Measurements from ENCODE around the gene DGKG. TPM values are rescaled to one million over a fixed set of nuclear protein-coding genes. Genes with fewer than 3 reads are reported as not detected.

DGKG gene
- total RNA-seq, 1 donor from 2014 or later, result 30.8 TPM

DNA sequence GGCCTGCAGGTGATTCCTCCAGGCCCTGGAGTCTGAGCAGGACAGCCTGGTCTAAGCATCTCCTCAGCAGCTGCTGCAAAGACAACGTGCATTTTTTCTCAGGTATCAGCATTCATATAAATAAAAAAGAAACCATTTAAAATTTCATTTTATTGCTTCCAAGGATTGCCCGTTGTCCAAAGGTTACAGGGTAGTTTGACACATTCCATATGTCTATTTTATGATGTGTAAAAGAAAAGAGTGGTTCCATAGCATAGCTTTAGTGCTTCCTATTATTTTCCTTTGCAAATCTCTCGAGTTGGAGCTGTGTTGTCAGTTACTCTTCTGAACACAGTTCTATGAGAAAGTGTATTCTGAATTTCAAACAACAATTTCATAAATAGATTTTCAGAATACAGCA, 7.2 kb upstream of the DGKG start:
- no peak for ATAC-seq (ENCODE audit: poor library complexity)
- no peak for DNase-seq
- intact Hi-C loops (cut with DNase I), result no loop called here

DNA sequence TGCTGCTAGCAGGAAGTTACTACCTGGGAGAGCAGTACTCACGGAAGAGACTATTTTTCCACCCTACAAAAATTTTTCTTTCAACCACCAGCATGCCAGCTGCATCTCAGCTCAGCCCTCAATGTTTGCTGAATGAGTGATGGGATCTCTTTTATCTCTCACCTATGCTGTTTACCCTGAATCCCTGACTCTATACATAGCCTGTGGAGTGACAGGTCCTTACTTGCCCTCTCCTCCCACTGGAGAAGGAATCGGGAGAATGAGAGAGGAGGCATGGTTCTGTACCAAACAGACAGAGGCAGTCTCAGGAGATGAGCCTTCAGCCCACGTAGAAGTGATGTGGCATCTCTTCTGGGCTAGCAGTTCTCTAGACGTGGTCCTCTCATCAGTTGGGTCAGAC, 6.7 kb upstream of the DGKG start:
- ATAC-seq (ENCODE audit: poor library complexity) (no peak), DNase-seq (no peak)
- intact Hi-C loops (cut with DNase I), result no loop called here

DNA sequence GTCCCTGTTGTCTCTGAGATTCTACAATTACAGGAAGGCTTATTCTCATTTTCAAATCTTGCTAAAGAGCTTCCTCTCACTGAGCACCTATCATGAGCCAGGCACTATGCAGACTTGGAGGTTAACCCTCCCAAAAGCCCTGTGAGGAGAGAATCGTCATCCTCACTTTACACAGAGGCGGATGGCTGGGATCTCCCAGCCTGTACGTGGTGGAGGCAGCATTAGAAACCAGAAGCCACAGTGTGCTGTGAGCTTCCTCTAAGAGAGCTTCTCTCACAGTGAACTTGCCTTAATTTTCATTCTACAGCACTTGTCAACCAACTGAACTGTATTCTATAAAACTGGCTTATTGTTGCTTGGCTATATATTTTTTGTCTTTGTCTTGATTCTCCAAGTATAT, 6.1 kb upstream of the DGKG start:
- no peak for DNase-seq
- intact Hi-C loops (cut with DNase I), result no loop called here
- no peak for ATAC-seq (ENCODE audit: poor library complexity)

DNA sequence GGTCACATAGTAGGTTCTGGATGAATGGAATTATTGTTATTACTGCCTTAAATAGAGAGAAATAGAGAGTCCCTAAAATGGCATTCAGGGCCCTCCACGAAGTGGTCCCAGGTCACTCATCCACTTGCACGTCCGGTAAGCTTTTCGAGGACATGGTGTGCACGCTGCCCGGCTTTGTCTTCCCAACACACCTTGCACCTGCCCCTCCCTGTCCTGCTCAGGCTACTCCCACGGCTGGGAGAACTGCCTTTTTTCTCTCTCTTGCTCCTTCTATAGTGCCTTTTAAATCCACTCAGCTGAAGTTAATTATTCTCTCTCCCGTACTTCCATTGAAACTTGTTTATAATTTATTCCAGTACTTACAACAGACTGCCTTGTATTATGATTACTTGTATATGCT, 5.6 kb upstream of the DGKG start:
- intact Hi-C loops (cut with DNase I), result no loop called here
- ATAC-seq (ENCODE audit: poor library complexity), result no peak
- DNase-seq, result no peak

DNA sequence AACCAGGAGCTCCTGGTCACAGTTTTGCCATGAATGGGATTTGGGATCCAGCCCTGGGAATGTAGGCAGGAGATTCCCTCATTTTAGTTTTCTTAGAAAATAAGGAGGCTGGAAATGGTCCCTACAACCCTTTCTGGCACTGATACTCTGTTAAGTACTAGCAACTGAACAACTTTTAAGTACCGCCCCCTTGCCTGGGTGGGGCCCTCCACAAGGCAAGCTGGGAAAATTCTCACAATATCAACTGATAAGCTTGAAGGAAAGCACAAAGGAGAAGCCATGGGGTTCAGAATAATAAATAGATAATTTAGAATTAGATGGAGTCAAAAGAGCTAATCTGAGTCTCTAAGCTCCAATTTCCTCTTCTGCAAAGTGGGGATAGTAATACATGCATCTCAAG, 4.2 kb upstream of the DGKG start:
- ATAC-seq (ENCODE audit: poor library complexity), result no peak
- DNase-seq, result no peak
- intact Hi-C loops (cut with DNase I), result no loop called here

DNA sequence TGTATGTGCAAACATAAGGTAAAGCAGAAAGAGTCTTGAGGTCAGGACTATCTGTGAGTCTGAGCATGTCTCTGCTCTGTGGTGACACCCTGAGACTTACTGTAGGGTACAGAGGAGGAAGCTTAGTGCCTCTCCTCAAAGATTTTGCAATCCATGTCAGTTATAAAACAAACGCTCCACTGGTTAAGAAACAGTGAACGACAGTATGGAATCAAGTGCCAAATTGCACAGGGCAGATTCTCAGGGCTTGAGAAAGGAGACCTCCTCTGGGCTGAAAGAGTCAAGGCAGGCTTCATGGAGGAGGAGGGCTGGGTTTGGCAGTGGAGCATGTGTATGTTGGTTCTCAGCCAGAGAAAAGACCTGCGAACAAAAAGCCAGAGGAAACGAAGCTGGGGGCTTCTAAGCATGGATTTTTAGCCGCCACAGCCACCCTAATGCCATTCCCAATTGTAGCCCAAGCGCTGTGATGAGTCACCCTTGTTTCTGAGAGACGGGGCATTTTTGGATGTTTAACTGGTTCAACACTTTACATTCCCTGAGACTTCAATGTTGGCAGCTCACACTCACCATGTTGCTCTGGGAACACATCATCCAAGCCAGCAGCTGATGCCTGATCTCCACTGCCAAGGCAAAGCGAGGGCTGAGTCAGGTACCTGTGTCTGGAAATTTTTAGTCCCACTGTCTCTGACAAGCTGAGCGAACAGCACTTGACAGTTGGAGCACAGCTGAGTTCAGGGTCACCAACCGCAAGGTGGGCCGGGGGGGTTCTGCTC, 3.4 kb upstream of the DGKG start:
- DNase-seq, result peak; percentile 60
- intact Hi-C loops (cut with DNase I), result no loop called here
- ATAC-seq (ENCODE audit: poor library complexity), result peak; percentile 82

DNA sequence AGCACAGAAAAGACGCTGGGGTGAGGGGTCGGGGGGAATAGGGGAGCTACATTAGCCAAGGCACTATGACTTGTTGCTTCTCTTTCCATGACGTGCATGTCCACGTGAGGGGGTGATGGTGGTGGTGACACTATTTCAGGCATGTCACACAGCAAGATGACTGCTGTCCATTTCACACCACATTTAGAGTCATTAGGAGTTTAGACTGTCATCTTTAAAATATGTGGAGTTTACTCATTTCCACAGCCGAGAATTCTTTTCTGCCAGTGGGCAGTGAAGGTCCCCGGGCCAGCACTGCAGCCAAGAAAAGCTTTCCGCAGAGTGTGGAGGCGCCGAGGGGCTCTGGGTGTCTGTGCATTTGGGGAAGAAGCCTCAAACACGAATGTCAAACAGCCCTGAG, 954 bp upstream of the DGKG start:
- DNase-seq, result no peak
- intact Hi-C loops (cut with DNase I), result no loop called here
- ATAC-seq (ENCODE audit: poor library complexity), result no peak

DNA sequence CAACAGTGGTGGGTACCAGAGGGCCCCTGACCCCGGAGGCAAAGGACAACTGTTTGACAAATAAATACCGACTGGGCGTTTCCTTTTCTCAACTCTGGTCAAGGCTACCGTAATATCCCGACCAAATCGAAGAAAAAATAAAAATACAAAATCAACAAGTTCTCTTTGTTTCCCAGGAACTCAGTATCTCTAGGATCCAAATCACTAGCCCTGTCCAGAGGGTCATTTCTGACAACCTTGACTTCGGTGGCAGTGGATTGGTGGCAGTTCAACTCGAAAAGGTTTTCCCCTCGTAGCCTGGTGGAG, 456 bp upstream of the DGKG start:
- intact Hi-C loops (cut with DNase I), result no loop called here
- ATAC-seq (ENCODE audit: poor library complexity) (no peak), DNase-seq (no peak)

DNA sequence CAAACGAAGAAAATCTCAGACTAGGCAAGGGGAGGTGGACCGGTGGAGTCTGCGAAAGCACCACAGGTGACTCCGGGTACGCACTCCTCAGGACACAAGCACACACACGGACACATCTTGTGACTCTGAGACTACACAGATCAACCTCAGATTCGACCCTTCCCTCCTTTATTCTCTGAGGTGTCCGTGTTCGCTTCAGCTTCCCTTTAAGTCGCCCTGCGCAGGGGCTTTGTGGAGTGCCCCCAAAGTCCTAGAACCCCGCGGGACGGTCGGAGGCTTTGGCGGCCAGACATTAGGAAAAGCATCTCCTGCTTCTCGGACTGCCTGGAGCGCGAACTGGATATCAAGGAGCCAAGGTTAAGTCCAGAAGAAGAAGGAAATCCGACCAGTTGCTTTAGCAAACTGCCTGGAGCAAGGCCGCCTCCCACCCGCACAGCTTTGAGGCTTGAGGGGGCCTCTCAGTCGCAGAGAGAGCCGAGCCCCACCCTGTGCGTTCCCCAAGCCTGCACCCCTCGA, 730 bp downstream of the DGKG start:
- intact Hi-C loops (cut with DNase I), result no loop called here
- ATAC-seq (ENCODE audit: poor library complexity) (peak; percentile 1), DNase-seq (no peak)

DNA sequence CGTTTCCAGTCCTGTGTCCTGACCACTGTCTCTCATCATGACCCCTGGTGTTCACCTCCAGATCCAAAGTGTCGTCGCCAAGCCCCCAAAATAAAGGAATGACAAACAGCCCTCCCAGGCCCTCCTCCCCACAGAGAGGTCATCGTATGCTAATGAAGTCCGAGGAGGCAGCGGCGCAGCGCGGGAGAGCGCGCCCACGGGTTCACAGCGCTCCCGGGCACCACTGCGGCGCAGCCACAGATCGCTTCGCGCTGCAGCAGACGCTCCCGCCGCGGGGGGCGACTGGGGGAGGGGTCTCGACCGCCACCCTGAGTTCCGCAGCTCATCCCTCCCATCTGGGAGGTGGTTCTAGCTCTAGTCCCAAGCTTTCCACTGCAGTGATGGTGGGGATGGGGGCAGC, 1.3 kb downstream of the DGKG start:
- DNase-seq, result peak; percentile 69
- intact Hi-C loops (cut with DNase I), result no loop called here
- peak; percentile 66 for ATAC-seq (ENCODE audit: poor library complexity)

DNA sequence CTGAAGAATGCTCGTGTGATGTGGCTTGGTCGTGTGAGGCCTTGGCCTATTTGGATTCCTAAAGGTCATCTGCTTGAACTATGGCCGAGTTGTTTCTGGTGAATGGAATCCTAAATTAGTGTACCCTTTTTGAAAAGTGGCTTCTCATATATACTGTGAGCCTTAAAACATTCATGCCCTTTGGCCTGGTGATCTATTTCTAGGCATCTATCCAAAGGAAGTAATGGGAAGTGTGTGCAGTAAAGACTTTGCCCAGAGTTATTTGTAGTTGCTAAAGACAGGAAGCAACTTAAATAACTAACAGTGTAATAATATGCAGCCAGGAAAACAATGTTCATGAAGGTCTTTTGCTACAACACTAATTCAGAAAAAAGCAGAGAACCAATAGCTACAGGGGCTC, 3.0 kb downstream of the DGKG start:
- ATAC-seq (ENCODE audit: poor library complexity), result no peak
- intact Hi-C loops (cut with DNase I), result no loop called here
- DNase-seq, result no peak

DNA sequence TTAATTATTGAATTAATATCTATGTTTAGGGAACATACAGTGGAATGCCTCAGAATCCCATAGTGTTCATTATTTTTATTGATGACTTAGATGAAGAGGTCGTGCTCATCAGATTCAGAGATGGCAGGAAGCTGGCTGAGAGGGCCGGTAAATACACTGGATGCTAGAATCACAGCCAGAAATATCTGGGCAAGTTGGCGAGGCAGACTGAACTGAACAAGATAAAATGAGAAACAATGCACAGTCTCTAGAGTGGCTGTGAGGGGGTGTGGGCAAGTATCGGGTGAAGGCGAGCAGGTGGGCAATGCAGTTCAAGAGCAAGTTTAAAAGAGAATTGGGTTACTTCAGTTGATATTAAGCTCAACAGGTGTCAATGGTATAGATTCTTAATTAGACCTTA, 5.9 kb downstream of the DGKG start:
- intact Hi-C loops (cut with DNase I), result no loop called here
- peak; percentile 60 for ATAC-seq (ENCODE audit: poor library complexity)
- no peak for DNase-seq

DNA sequence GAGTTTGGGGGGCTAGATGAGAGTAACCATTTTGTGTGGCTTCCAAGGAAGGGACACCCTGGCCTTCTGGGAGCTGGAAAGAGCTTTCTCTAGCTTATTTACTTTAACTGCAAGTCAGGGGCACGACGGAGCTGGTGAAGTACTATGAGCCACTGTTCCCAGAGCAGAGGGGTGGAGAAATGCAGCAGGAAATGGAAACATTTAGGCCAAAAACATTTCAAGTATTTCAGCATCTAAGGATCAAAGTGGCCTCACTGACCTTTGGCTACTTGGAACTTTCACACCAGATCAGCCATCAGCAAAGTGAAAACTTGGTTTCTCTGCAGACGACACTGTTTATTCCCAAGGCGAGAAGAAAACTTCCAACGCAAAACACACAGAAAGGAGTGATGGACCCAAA, 7.9 kb downstream of the DGKG start:
- DNase-seq (no peak), ATAC-seq (ENCODE audit: poor library complexity) (no peak)
- intact Hi-C loops (cut with DNase I), result no loop called here

DNA sequence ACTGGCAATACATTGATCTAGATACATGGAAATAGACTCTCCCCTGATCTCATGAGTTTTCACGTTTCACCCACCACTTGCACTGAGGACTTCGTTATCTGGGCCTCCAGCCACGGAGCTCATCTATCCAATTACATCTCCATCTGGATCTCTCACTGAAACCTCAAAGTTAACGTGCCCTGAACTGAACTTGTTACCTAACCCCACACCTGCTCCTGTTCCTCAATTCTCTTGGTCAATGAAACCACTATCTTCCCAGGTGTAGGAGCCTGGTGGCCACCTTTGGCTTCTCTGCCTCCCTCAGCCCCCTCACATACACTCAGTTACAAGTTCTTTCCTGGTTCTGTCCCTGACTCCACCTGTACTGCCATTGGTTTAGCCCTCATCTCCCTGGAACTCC, 9.7 kb downstream of the DGKG start:
- DNase-seq (no peak), ATAC-seq (ENCODE audit: poor library complexity) (no peak)
- intact Hi-C loops (cut with DNase I), result no loop called here

DNA sequence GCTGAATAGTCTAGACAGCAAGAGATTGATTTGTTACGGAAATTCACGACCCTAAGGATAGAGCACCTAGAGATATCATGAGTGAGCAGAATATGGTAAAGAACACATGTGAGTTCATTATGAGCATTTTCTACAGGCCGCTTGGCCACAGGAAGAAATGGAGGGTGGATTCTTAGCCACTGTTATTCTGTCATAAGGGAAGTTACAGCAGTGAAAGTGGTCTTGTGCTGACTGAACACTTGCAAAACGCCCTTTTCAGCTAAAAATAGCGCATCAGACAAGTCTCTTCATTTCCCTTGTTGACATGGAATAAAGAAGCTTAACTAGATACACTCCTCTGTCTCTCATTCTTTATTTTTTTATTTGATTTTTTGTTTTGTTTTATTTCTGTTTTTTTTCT, 19.8 kb downstream of the DGKG start:
- intact Hi-C loops (cut with DNase I), result no loop called here
- peak; percentile 60 for ATAC-seq (ENCODE audit: poor library complexity)
- no peak for DNase-seq

DNA sequence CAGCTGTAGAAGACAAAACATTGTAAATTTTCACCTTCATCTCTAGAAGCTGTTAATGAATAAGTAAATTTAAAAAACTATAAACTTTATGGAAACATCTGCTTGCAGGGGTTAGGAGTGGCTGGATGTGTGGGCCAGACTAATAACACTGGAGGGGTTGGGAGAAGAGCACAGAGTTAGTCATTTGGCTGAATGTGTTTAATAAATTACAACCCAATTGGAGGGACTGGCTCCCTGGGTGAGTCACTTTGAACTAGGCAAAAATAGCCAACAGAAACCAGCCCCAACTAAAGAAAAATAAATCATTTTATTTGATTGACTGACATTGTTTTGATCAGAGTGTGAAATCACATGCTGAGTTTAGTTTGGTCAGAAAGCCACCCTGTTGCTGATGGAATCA, 21.8 kb downstream of the DGKG start:
- no peak for ATAC-seq (ENCODE audit: poor library complexity)
- DNase-seq, result no peak
- intact Hi-C loops (cut with DNase I), result no loop called here

DNA sequence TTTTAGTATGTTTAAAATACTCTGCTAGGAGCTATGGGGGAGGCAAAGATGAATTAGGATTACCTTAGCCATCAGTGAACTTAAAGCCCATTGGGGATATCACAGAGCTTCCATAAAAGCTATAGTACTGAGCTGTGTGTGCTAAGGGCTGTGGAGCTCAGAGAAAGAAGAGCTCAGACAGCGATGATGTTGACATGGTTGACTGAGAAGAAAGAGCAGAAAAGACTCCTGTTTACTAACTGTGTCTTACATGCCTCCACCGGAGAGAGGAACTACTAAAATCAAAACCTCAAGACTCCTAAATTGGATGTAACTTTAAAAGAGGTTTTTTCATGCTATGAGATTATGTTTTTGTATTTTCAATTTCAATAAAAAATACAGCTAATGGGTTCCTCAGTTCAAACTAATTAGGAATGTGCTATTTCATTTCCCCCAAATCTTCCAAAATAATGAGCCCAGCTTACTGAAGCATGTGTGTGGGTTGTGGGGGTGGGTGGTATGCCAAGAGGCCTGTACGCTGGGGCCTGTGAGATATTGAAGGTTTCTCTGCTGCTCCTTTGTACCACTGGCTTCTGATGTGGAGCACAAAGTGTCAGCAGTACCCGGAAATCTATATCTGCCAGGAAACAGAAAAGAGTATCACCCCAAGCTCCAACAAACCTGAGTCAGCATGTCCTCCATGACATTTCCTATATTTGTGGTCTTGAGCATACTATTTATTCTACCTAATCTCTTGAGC, 22.7 kb downstream of the DGKG start:
- intact Hi-C loops (cut with DNase I), result no loop called here
- no peak for ATAC-seq (ENCODE audit: poor library complexity)
- DNase-seq, result no peak

DNA sequence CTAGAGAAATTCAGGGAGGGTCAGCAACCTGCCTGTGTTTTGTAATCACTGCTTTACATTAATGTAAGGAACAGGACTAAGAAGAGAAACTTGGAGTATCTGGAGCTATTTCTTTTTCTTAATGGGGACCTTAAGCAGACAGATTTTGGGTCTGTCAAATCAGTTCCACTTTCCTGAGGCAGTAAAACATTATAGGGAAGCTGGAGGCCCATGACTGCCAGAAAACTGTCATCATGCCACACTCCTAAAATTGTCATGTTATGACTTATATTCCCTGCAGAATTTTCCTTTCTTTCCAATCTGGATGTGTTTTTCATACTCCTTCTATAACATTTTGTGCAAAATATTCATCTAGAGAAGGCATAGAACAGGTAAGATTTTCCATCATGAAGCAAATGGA, 28.8 kb downstream of the DGKG start:
- DNase-seq (no peak), ATAC-seq (ENCODE audit: poor library complexity) (no peak)
- intact Hi-C loops (cut with DNase I), result no loop called here

DNA sequence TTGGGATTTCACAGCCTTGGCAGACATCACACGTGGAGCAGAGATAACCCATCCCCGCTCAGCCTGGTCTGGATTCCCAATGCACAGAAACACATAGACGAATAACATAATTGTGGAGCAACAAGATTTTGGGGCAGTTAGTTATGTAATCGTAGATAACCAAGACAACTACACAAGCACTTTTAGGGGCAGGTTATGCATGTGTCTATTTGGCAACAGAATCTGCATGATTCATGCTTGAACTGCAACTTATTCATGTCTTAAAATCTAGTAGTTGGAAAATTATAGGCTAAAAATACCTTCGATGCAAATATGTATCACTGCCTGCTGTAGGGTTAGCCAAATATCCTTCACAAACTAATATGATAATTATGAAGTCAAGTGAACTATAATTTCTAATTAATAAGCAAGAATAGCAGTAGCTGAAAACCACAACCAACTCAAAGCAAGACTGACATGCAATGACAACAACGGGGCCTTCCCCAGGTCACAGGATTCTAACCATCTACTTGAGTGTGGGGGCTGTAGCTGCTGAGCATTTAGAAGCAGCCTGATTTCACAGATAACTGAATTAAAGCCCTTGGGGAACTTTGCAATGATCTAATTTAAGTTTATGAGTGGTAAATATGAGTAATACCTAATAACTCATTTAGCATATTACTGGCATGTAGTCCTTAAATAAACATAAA, 31.1 kb downstream of the DGKG start:
- ATAC-seq (ENCODE audit: poor library complexity) (no peak), DNase-seq (no peak)
- intact Hi-C loops (cut with DNase I), result no loop called here

DNA sequence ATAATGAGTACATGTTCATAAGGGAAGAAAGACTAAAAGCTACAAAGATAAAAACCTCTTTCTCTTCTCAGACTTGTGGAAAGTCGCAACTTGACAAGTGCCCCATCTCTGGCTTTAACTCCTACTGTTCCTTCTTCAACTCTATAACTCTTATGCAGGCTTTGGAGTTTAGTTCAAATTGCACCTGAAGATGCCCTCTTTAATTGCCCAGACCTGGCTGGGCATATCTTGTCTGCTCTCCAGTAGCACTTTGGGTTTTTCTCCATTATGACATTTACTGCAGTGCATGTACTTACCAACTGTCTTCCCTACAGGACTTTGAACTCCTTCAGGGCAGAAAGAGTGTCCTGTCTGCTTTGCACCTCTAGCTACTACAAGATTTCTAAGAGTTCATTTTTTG, 32.4 kb downstream of the DGKG start:
- ATAC-seq (ENCODE audit: poor library complexity) (no peak), DNase-seq (no peak)
- intact Hi-C loops (cut with DNase I), result no loop called here
